A549 (cell line): ENCODE measurements around the gene PTPRH.
A peak's percentile ranks its signal among the peaks of the same experiment; 100 is the strongest.
"Not testable (repeated sequence)": the region's sequence is repeated elsewhere in the genome, so short reads cannot be mapped to it uniquely, and the experiment has no call there.

ENCODE experiments used
- BHLHE40 ChIP-seq: IDR thresholded peaks from 2 replicates; pipeline ENCODE4 v1.6.1; 2012; ENCODE audit warnings: low read depth, low read length, inconsistent platforms
- CTCF ChIP-seq: fragments of >200 bp; sonication (Bioruptor Twin); formaldehyde crosslinking; IDR thresholded peaks from 3 replicates; pipeline ENCODE4 v1.5.1; 2016
- E2F6 ChIP-seq: IDR thresholded peaks from 2 replicates; pipeline ENCODE4 v1.6.1; 2012; ENCODE audit warnings: low read depth, borderline replicate concordance
- ELK1 ChIP-seq: fragments of 150-350 bp; IDR thresholded peaks from 2 replicates; pipeline ENCODE4 v1.6.1; 2014; ENCODE audit warnings: low read depth, mild to moderate bottlenecking, low read length
- ESRRA ChIP-seq: fragments of 150-350 bp; IDR thresholded peaks from 2 replicates; pipeline ENCODE4 v1.6.1; 2014; ENCODE audit warnings: mild to moderate bottlenecking, low read length, borderline replicate concordance
- HMGXB4 ChIP-seq: fragments of 250-450 bp; sonication (Bioruptor Pico); IDR thresholded peaks from 2 replicates; pipeline ENCODE4 v1.5.0; 2021; ENCODE audit warnings: mild to moderate bottlenecking, moderate library complexity, borderline replicate concordance
- POLR2A ChIP-seq: IDR thresholded peaks from 2 replicates; pipeline ENCODE4 v1.6.1; 2012; ENCODE audit warnings: mild to moderate bottlenecking, low read length
- RAD21 ChIP-seq, 2 experiments: fragments of >200 bp in 1 of 2; sonication (Bioruptor Twin) in 1 of 2; formaldehyde crosslinking in 1 of 2; IDR thresholded peaks in 1 of 2; conservative IDR thresholded peaks in 1 of 2; 2 replicates in 1 of 2; 3 replicates in 1 of 2; pipeline ENCODE4 v1.6.1; 2012 to 2018; ENCODE audit warnings: inconsistent platforms in 1 of 2
- RARB ChIP-seq: fragments of 250-450 bp; sonication (Bioruptor Pico); IDR thresholded peaks from 2 replicates; pipeline ENCODE4 v1.8.0; 2021; ENCODE audit warnings: mild to moderate bottlenecking, moderate library complexity
- RCOR1 ChIP-seq: fragments of 150-350 bp; IDR thresholded peaks from 2 replicates; pipeline ENCODE4 v1.6.1; 2014; ENCODE audit warnings: antibody characterized with exemption, low read length, low read depth
- RFX5 ChIP-seq: fragments of 450-650 bp; IDR thresholded peaks from 2 replicates; pipeline ENCODE4 v1.7.1; 2014; ENCODE audit warnings: antibody characterized with exemption, mild to moderate bottlenecking, moderate library complexity
- RNF2 ChIP-seq: fragments of 200-600 bp; sonication (generic); IDR thresholded peaks from 2 replicates; pipeline ENCODE4 v1.6.1; 2016; ENCODE audit warnings: low read depth, mild to moderate bottlenecking, antibody characterized with exemption, moderate library complexity, borderline replicate concordance
- TFCP2L1 ChIP-seq: fragments of 250-450 bp; sonication (Bioruptor Pico); IDR thresholded peaks from 2 replicates; pipeline ENCODE4 v1.5.0; 2021; ENCODE audit warnings: mild to moderate bottlenecking
- USF2 ChIP-seq: fragments of 450-650 bp; IDR thresholded peaks from 2 replicates; pipeline ENCODE4 v1.6.1; 2014; ENCODE audit warnings: antibody characterized with exemption

GRCh38 chr19:55202199-55202598 is 7.1 kb downstream of the PTPRH start:
- TF ChIP-seq RAD21 (conservative IDR thresholded peaks at IDR 0.05 in 1 of 2, IDR thresholded peaks at IDR 0.05 in 1 of 2) (peak in 1 of 2 experiments; percentile 27; a peak in 2 of 5 replicates), CTCF (peak; percentile 25; the same call in 1 of the 3 replicates)
- not testable (repeated sequence) for TF ChIP-seq E2F6; HMGXB4; USF2; RFX5; RARB (CRISPR knock-in tag); ESRRA; POLR2A; RCOR1; RNF2; ELK1; BHLHE40; TFCP2L1 (CRISPR knock-in tag)
